ENCODE data around the gene PIP4K2A.

GRCh38 chr10:22649994-22650393, 64.4 kb downstream of the PIP4K2A start:
- TF ChIP-seq CTCF (IDR thresholded peaks at IDR 0.05) (no peak), POLR2A (IDR thresholded peaks at IDR 0.05) (no peak)
